Measurements from ENCODE around the gene KHDRBS2.

KHDRBS2 gene

GRCh38 chr6:62057300-62057699 is 228.7 kb downstream of the KHDRBS2 start:
- DNase-seq = no peak
- in situ Hi-C loops (cut with MboI; ENCODE audit: low pct_unique_long_range_greater_than_20kb, low sequenced_read_pairs) = no loop called here

- in situ Hi-C loops (cut with MboI; ENCODE audit: low pct_unique_long_range_greater_than_20kb, low sequenced_read_pairs) = no loop called here
- no peak for DNase-seq
Observed at GRCh38 chr6:62045502-62045901, 240.5 kb downstream of the KHDRBS2 start.

GRCh38 chr6:62043084-62043483 is 242.9 kb downstream of the KHDRBS2 start:
- in situ Hi-C loops (cut with MboI; ENCODE audit: low pct_unique_long_range_greater_than_20kb, low sequenced_read_pairs) = no loop called here
- DNase-seq = no peak

- no peak for DNase-seq
- in situ Hi-C loops (cut with MboI; ENCODE audit: low pct_unique_long_range_greater_than_20kb, low sequenced_read_pairs) = no loop called here
Observed at GRCh38 chr6:62042429-62042828, 243.6 kb downstream of the KHDRBS2 start.

GRCh38 chr6:62039605-62040004 is 246.4 kb downstream of the KHDRBS2 start:
- DNase-seq = peak; percentile 20
- in situ Hi-C loops (cut with MboI; ENCODE audit: low pct_unique_long_range_greater_than_20kb, low sequenced_read_pairs) = no loop called here

GRCh38 chr6:62037445-62037844 is 248.6 kb downstream of the KHDRBS2 start:
- in situ Hi-C loops (cut with MboI; ENCODE audit: low pct_unique_long_range_greater_than_20kb, low sequenced_read_pairs) = no loop called here
- DNase-seq = no peak

- no peak for DNase-seq
- in situ Hi-C loops (cut with MboI; ENCODE audit: low pct_unique_long_range_greater_than_20kb, low sequenced_read_pairs) = no loop called here
Observed at GRCh38 chr6:62035952-62036351, 250.1 kb downstream of the KHDRBS2 start.

- no peak for DNase-seq
- in situ Hi-C loops (cut with MboI; ENCODE audit: low pct_unique_long_range_greater_than_20kb, low sequenced_read_pairs) = no loop called here
Observed at GRCh38 chr6:62013719-62014118, 272.3 kb downstream of the KHDRBS2 start.

- DNase-seq = no peak
- in situ Hi-C loops (cut with MboI; ENCODE audit: low pct_unique_long_range_greater_than_20kb, low sequenced_read_pairs) = no loop called here
Observed at GRCh38 chr6:62009445-62009844, 276.6 kb downstream of the KHDRBS2 start.

- DNase-seq = no peak
- in situ Hi-C loops (cut with MboI; ENCODE audit: low pct_unique_long_range_greater_than_20kb, low sequenced_read_pairs) = no loop called here
Observed at GRCh38 chr6:61989616-61990015, 296.4 kb downstream of the KHDRBS2 start.

GRCh38 chr6:61980622-61981021 is 305.4 kb downstream of the KHDRBS2 start:
- DNase-seq = no peak
- in situ Hi-C loops (cut with MboI; ENCODE audit: low pct_unique_long_range_greater_than_20kb, low sequenced_read_pairs) = no loop called here

- in situ Hi-C loops (cut with MboI; ENCODE audit: low pct_unique_long_range_greater_than_20kb, low sequenced_read_pairs) = no loop called here
- no peak for DNase-seq
Observed at GRCh38 chr6:61977947-61978346, 308.1 kb downstream of the KHDRBS2 start.

- in situ Hi-C loops (cut with MboI; ENCODE audit: low pct_unique_long_range_greater_than_20kb, low sequenced_read_pairs) = no loop called here
- DNase-seq = no peak
Observed at GRCh38 chr6:61977099-61977498, 308.9 kb downstream of the KHDRBS2 start.

GRCh38 chr6:61959196-61959595 is 326.8 kb downstream of the KHDRBS2 start:
- in situ Hi-C loops (cut with MboI; ENCODE audit: low pct_unique_long_range_greater_than_20kb, low sequenced_read_pairs) = no loop called here

GRCh38 chr6:61953851-61954250 is 332.2 kb downstream of the KHDRBS2 start:
- in situ Hi-C loops (cut with MboI; ENCODE audit: low pct_unique_long_range_greater_than_20kb, low sequenced_read_pairs) = no loop called here
- no peak for DNase-seq

More at GRCh38 chr6:61959196-61959595, 326.8 kb downstream of the KHDRBS2 start:
- DNase-seq = no peak

- no peak for DNase-seq
- in situ Hi-C loops (cut with MboI; ENCODE audit: low pct_unique_long_range_greater_than_20kb, low sequenced_read_pairs) = no loop called here
Observed at GRCh38 chr6:61951586-61951985, 334.4 kb downstream of the KHDRBS2 start.

- in situ Hi-C loops (cut with MboI; ENCODE audit: low pct_unique_long_range_greater_than_20kb, low sequenced_read_pairs) = no loop called here
- DNase-seq = no peak
Observed at GRCh38 chr6:61950811-61951210, 335.2 kb downstream of the KHDRBS2 start.

GRCh38 chr6:61949971-61950370 is 336.1 kb downstream of the KHDRBS2 start:
- in situ Hi-C loops (cut with MboI; ENCODE audit: low pct_unique_long_range_greater_than_20kb, low sequenced_read_pairs) = no loop called here
- DNase-seq = no peak

GRCh38 chr6:61949161-61949560 is 336.9 kb downstream of the KHDRBS2 start:
- no peak for DNase-seq
- in situ Hi-C loops (cut with MboI; ENCODE audit: low pct_unique_long_range_greater_than_20kb, low sequenced_read_pairs) = no loop called here

- DNase-seq = no peak
- in situ Hi-C loops (cut with MboI; ENCODE audit: low pct_unique_long_range_greater_than_20kb, low sequenced_read_pairs) = no loop called here
Observed at GRCh38 chr6:61947311-61947947, 338.6 kb downstream of the KHDRBS2 start.

- in situ Hi-C loops (cut with MboI; ENCODE audit: low pct_unique_long_range_greater_than_20kb, low sequenced_read_pairs) = no loop called here
- no peak for DNase-seq
Observed at GRCh38 chr6:61940919-61941318, 345.1 kb downstream of the KHDRBS2 start.

Measured in KBM-7 (cell line).